ENCODE results near the gene CD53.
A peak's percentile ranks its signal among the peaks of the same experiment; 100 is the strongest.
"Not testable (repeated sequence)": the region's sequence is repeated elsewhere in the genome, so short reads cannot be mapped to it uniquely, and the experiment has no call there.

Gene CD53, protein sequence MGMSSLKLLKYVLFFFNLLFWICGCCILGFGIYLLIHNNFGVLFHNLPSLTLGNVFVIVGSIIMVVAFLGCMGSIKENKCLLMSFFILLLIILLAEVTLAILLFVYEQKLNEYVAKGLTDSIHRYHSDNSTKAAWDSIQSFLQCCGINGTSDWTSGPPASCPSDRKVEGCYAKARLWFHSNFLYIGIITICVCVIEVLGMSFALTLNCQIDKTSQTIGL

DNA sequence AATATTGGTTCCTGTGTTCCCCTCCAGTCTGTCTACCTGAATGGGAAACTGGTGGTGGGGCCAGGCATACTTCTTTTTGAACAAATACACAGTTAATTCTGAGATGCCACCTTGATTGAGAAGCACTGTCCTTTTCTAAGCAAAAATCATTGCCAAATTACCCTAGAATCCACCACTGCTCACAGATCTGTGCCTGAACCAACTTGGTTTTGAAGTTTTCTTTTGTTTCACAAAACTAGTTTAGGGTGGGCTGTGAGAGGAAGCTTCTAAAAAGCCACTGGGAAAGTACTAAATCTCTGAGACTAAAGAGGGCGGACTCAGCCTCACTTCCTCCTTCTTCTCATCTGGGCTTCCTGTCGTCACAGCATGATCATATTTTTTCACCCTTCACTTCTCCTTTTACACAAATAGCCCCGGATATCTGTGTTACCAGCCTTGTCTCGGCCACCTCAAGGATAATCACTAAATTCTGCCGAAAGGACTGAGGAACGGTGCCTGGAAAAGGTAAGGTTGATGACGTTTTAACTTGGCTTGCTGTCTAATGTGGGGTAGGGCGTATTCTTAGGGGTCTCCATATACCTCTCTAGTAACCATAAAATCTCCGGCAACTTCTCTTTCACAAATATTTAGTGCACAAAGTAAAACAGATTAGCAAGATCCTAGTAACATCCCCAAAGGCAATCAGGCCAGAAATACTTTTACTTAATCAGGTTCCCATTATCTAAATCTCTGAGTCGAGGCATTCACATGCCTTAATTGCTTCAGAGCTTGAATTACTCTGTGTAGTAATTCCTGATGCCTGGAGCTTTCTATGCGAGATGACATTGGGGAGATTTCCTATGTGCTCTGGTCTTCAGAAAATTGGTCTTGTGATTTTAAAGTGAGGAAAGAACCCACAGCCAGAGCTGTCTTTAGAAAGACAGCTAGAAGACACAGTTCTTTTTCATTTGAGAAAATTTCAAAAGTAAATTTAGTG is at the start of gene CD53:
TSS of gene CD53 (plus strand) at position 404 of the 976 bp plus-strand sequence. CDS start 18,261 bp downstream, outside the sequence.
- H3K4me3 ChIP-seq (ENCODE audit: low read depth, low read length), result peak within 1 kb of the TSS; percentile 74
- TF ChIP-seq, protein P1, sequence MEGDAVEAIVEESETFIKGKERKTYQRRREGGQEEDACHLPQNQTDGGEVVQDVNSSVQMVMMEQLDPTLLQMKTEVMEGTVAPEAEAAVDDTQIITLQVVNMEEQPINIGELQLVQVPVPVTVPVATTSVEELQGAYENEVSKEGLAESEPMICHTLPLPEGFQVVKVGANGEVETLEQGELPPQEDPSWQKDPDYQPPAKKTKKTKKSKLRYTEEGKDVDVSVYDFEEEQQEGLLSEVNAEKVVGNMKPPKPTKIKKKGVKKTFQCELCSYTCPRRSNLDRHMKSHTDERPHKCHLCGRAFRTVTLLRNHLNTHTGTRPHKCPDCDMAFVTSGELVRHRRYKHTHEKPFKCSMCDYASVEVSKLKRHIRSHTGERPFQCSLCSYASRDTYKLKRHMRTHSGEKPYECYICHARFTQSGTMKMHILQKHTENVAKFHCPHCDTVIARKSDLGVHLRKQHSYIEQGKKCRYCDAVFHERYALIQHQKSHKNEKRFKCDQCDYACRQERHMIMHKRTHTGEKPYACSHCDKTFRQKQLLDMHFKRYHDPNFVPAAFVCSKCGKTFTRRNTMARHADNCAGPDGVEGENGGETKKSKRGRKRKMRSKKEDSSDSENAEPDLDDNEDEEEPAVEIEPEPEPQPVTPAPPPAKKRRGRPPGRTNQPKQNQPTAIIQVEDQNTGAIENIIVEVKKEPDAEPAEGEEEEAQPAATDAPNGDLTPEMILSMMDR (IDR thresholded peaks at IDR 0.05; ENCODE audit: borderline replicate concordance, insufficient read depth, low read depth, low read length), result no peak

DNA sequence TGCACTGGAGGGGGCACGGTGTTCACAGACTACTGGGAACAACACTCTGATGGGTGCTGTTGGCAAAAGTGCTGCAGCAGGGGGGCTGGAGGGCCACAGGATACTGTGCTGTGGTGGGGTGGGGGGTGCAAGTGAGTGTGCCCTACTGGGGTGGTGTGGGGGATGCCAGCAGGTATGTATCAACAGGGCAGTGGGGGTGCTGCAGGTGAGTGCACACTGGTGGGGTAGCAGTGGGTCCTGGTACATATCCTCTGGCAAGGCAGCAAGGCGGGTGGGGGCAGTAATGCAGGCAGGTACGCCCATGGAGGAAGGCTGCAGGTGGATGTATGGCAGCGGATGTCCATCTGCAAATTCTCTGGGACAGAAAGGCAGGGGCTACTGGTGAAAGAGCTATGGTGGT is 48.8 kb upstream of the CD53 start:
- TF ChIP-seq, protein P1 (IDR thresholded peaks at IDR 0.05; ENCODE audit: borderline replicate concordance, insufficient read depth, low read depth, low read length), result no peak
- no peak overlapping the region for H3K4me3 ChIP-seq (ENCODE audit: low read depth, low read length)

DNA sequence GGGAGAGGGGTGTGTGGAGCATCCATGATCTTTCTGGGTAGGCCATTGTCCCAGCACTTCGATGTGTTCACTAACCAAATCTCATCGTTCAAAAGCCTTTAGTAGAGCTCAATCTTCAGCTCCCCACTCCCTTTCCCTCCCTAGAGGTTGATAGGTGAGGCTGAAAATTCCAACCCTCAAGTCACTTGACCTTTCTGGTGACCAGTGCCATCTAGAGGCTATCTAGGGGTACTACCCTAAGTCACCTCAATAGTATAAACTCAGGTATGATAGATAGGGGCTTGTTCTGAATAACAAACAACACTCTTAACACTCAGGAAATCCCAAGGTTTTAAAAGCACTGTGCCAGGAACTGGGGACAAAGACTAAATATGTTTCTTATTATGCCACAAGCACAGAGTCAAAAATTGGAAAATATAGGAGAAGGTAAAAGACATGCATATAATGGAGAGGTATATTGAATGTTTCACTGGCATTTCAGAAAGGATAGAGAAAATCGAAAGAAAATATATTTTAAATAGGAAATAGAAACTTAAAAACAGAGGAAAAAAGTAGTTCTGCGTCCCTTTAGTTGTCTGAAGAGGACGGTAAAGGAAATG is 42.9 kb upstream of the CD53 start:
- TF ChIP-seq, protein P1 (IDR thresholded peaks at IDR 0.05; ENCODE audit: borderline replicate concordance, insufficient read depth, low read depth, low read length), result peak; percentile 75
- H3K4me3 ChIP-seq (ENCODE audit: low read depth, low read length), result no peak overlapping the region

DNA sequence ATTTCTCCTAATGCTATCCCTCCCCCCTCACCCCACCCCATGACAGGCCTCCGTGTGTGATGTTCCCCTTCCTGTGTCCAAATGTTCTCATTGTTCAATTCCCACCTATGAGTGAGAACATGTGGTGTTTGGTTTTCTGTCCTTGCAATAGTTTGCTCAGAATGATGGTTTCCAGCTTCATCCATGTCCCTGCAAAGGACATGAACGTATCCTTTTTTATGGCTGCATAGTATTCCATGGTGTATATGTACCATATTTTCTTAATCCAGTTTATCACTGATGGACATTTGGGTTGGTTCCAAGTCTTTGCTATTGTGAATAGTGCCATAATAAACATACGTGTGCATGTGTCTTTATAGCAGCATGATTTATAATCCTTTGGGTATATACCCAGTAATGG is 39.2 kb upstream of the CD53 start:
- H3K4me3 ChIP-seq (ENCODE audit: low read depth, low read length), result not testable (repeated sequence)

DNA sequence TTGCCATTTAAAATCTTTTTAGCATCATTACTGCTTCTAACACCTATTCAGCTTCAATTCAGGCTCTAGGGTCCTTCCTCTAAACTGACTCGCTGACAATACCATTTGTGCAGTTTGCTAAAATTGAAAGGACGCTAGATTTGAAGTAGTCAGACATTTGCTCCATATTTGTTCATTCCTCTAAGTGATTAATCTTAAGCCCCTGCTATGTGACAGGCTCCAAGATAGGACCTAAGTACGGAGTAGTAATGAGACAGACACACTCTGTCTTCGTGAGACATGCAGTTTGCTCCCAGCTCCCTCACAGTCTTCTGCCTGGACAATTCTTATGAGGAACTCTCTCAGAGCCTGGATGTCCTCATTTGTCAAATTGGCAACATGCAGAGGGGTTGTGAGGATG is 26.1 kb upstream of the CD53 start:
- TF ChIP-seq, protein P1 (IDR thresholded peaks at IDR 0.05; ENCODE audit: borderline replicate concordance, insufficient read depth, low read depth, low read length), result no peak
- no peak overlapping the region for H3K4me3 ChIP-seq (ENCODE audit: low read depth, low read length)

DNA sequence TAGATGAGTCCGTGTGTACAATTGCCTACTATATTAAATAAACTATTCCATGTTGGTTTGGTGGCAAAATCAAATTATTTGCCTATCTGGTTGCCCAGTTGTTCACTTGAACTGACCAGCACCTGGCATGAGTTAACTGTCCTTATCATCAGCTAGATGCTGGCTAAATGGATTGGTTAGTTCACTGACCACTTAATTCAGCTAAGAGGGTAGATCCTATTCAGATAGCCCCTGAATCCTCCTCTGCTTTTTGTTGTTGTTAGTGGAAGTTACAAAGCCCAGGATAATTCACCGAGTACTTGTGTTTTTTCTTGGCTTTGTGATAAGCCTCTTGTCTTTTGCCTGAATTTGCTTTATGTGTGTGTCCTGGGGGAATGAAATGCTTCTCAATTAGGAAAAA is 22.8 kb upstream of the CD53 start:
- TF ChIP-seq, protein P1 (IDR thresholded peaks at IDR 0.05; ENCODE audit: borderline replicate concordance, insufficient read depth, low read depth, low read length), result no peak
- no peak overlapping the region for H3K4me3 ChIP-seq (ENCODE audit: low read depth, low read length)

DNA sequence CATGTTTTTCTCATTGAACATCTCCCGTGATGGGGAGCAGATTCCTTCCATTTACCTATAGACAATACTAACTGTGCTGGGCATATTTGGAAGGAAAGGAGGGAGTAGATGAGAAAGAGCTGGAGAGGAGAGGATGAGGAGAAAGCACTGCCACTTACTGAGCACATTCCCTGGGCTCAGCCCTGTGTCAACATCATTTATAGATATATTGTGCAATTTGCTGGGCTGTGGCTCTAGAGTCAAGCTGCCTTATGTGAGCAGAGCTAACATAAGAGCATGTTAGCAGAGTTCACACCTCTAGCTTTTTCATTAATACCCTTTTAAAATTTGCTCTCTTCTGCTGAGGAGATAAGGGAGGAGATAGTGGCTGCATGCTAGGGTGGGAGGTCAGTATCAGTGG is 22.3 kb upstream of the CD53 start:
- TF ChIP-seq, protein P1 (IDR thresholded peaks at IDR 0.05; ENCODE audit: borderline replicate concordance, insufficient read depth, low read depth, low read length), result no peak
- no peak overlapping the region for H3K4me3 ChIP-seq (ENCODE audit: low read depth, low read length)
